ENCODE measurements around the gene UTP3.
A peak's percentile ranks its signal among the peaks of the same experiment; 100 is the strongest.
"Not testable (repeated sequence)": the region's sequence is repeated elsewhere in the genome, so short reads cannot be mapped to it uniquely, and the experiment has no call there.

UTP3 gene

DNA sequence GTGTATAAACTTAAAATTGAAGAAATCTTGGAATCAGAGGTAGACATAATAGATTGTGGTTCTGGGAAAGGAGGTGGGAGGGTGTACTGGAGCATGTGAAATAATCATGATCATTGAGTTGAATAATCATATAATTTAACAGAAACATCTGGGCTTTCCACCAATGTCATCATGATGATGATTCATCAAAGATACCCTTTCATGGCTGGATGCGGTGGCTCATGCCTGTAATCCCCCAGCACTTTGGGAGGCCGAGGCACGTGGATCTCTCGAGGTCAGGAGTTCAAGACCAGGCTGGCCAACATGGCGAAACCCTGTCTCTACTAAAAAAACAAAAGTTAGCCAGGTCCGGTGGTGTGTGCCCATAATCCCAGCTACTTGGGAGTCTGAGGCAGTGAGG, 26.8 kb downstream of the UTP3 start:
- no peak for TF ChIP-seq ZNF274 (IDR thresholded peaks at IDR 0.05; ENCODE audit: low read depth, low read length)
- peak overlapping the region; percentile 6; the same call in 1 of the 2 replicates for H3K4me3 ChIP-seq (ENCODE audit: low read length)

DNA sequence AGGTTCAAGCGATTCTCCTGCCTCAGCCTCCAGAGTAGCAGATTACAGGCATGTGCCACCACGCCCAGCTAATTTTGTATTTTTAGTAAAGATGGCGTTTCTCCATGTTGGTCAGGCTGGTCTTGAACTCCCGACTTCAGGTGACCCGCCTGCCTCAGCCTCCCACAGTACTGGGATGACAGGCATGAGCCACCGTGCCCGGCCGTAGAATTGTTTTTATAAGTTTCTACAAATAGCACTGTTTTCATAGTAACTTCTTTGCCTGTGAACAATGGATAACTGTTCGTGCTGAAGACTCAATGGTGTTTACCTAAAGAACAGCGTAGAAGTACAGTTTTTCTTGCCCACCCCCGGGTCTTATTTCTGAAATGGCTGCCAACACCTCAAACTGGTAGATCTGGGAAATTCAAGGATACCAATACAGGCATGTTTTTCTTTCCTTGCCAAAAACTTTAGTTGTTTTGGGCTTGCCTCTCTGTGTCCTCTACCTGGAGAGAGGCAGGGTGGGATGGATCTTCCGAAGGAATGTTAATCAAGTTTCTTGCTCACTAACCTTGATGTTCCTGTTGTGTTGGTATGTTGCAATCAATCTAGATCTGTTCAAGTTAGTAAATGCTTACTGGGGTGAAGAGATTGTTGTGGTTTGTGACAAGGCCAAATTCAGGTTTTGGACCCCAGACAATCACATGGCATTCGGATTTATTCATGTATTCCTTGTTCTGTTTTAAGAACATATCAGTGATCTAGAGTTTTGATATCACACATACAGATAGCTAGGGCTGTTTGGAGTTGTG, 30.7 kb downstream of the UTP3 start:
- H3K4me3 ChIP-seq (ENCODE audit: low read length), result no peak overlapping the region
- no peak for TF ChIP-seq ZNF274 (IDR thresholded peaks at IDR 0.05; ENCODE audit: low read depth, low read length)

DNA sequence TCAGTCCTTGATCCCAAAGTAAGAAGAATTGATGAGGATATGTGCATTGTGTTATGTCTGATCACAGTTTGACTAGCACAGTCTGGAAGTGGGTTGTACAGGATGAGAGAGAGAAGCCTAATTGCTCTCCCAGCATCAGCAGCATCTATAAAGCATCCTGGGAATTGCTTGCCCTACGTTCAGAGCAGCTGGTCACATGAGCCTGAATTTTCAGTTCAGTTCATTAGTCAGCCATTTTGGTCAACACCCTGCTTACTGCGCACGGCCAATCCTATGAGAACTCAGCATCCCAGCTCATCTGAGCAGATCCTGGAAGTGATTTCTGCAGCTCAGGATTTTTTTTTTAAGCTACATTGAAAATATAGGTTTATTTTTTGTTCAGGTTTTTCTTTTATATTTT, 33.4 kb downstream of the UTP3 start, which contains the start of gene RUFY3:
TSS of gene RUFY3 (plus strand) at position 218 of the 400 bp plus-strand sequence. CDS start 610 bp downstream, outside the sequence.
- no peak for TF ChIP-seq ZNF274 (IDR thresholded peaks at IDR 0.05; ENCODE audit: low read depth, low read length)
- H3K4me3 ChIP-seq (ENCODE audit: low read length), result no peak within 1 kb of the TSS; the same call in 1 of the 2 replicates

DNA sequence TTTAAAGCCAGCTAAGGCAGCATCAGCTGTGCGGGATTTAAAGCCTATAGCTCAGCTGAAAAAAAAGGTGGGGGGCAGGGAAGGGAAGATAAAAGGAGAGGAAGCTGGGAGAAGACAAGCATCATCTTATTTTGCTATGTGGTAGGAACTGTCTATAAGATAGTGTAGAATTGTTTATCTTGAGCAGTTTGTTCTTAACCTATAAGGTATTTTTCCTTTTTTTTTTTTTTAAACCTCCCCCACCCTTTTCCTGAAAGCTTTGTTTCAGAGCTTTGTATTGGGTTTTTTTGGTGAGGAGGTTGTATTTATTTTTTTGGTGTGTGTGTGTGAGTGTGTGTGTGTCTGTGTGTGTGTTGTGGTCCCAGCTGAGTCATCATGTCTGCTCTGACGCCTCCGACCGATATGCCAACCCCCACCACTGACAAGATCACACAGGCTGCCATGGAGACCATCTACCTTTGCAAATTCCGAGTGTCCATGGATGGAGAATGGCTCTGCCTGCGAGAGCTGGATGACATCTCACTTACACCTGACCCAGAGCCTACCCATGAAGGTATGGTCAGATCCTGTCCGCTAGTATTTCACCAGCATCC, 34.0 kb downstream of the UTP3 start:
- TF ChIP-seq ZNF274 (IDR thresholded peaks at IDR 0.05; ENCODE audit: low read depth, low read length), result no peak
- H3K4me3 ChIP-seq (ENCODE audit: low read length), result no peak overlapping the region; the same call in 1 of the 2 replicates

DNA sequence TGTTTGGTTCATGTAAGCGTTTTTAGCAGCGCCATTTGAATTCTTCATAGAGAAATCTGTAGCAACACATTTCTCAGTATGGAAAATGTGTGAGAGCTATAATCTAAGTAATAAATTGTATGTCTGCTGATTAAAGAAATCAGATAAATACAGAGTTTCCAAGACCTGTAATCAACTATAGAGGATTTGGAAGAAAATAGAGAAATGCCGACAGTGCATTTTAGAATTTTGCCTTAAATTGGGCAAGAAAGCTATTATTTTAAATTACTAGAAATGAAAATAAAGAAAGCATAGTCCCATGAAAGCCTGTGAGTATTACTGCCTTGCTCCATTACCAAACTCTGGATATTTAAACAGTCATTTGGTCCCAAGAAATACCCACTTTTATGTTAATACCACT, 36.1 kb downstream of the UTP3 start:
- no peak for TF ChIP-seq ZNF274 (IDR thresholded peaks at IDR 0.05; ENCODE audit: low read depth, low read length)
- no peak overlapping the region for H3K4me3 ChIP-seq (ENCODE audit: low read length)

DNA sequence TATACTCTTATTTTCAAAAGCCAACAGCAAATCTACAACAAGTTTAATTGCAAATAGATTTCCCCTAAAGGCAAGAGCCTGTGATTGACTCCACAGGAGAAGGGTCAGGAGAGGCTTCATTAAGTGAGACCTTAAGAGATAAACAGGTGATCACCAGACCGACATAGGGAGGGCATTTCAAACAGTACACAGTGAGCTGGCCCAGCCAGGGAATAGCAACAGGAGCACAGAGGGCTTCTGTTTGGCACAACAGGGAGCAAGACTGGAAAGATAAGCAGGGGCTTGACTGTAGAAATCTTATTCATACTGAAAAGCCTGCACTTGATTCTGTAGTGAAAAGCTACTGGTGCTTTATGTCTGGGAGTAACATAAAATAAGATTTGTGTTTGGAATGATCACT, 37.3 kb downstream of the UTP3 start:
- no peak for TF ChIP-seq ZNF274 (IDR thresholded peaks at IDR 0.05; ENCODE audit: low read depth, low read length)
- H3K4me3 ChIP-seq (ENCODE audit: low read length), result no peak overlapping the region

DNA sequence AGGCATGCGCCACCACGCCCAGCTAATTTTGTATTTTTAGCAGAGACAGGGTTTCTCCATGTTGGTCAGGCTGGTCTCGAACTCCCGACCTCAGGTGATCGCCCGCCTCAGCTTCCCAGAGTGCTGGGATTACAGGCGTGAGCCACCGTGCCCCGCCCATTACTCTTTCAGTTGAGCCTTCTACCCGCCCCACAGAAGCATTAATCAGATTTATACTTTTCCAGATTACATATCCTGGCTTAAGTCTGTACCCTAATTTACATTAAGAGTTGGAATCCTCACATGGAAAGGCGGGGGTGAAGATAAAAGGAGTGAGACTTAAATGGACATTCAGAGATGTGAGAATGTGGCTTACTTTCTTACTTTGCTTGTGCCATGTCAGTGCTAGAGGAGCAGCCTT, 38.2 kb downstream of the UTP3 start:
- H3K4me3 ChIP-seq (ENCODE audit: low read length), result not testable (repeated sequence)

DNA sequence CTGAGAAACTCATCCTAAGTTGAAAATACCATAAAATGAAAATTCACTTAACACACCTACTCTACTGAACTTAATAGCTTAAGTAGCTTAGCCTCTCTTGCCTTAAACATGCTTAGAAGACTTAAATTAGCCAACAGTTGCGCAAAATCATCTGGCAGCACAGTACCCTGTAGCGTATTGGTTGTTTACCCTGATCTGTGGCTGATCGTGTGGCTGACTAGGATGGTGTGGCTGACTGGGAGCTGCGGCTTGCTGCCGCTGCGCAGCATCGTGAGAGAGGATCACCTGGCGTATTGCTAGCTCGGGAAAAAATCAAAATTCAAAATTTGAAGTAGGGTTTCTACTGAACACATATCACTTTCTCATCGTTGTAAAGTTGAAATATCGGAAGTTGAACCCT, 39.8 kb downstream of the UTP3 start:
- no peak overlapping the region for H3K4me3 ChIP-seq (ENCODE audit: low read length)
- no peak for TF ChIP-seq ZNF274 (IDR thresholded peaks at IDR 0.05; ENCODE audit: low read depth, low read length)

DNA sequence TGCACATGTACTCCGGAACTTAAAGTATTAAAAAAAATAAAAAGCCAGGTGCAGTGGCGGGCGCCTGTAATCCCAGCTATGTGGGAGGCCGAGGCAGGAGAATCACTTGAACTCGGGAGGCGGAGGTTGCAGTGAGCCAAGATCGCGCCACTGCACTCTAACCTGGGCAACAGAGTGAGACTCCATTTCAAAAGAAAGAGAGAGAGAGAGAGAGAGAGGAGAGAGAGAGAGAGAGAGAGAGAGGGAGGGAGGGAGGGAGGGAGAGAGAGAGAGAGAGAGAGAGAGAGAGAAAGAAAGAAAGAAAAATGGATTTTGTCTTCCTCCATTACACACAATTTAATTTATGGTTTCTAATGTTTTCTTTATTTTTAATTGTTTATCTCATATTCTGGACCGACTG, 44.5 kb downstream of the UTP3 start:
- not testable (repeated sequence) for H3K4me3 ChIP-seq (ENCODE audit: low read length)

DNA sequence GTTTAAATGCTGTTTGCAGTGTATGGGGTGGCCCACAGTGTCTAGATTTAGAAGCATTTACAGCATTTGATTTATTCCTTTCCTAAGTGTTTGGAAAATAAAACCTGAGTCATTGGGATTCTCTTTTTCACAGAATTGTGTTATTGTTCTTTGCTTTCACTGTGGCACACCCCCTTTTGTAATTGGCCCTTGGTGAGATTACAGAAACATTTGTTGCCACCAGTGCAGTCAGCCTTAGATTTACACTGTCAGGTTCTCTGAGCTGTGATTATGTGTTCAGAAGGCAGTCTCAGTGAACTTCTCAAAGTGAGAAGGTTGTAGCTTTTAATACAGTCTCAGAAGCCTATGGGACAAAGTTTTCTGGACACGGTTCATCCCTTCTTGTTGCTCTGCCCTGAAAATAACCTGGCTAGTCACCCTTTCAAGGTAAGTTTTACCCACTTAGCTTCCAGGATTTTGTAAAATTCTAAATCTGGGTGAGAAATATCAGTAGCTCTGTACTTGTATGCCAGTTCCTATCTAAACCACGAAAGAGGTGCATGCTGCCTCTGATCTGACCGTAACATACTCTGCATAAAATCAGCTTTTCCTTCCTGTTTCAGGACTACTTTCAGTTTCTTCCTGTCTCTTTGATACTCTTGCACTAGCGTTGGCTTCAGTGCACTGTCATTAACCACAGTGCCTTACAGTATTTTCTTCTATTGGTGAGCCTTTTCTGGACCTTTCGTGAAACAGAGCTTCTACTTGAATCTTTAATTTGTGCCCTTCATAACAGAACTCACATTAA, 46.0 kb downstream of the UTP3 start:
- no peak for TF ChIP-seq ZNF274 (IDR thresholded peaks at IDR 0.05; ENCODE audit: low read depth, low read length)
- H3K4me3 ChIP-seq (ENCODE audit: low read length), result peak overlapping the region; percentile 86

DNA sequence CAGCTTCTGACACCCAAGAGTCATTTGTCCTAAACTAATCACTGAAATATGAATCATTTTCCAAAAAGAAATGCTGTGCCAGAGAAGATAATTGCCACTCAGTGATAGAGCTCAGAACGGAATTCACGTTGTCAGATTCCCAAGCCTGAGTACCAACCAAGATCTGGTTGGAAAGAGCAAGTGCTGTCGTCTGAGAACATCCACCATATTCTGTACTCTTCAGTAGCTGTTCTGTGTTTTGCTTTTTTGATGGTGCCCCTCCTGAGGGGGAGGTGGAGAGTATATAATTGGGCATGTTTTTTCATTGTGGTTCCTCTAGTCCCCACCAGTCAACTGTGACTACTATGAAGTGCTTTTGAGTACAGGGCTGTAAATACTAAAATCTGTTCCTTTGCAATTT, 46.6 kb downstream of the UTP3 start:
- H3K4me3 ChIP-seq (ENCODE audit: low read length), result peak overlapping the region; percentile 86

DNA sequence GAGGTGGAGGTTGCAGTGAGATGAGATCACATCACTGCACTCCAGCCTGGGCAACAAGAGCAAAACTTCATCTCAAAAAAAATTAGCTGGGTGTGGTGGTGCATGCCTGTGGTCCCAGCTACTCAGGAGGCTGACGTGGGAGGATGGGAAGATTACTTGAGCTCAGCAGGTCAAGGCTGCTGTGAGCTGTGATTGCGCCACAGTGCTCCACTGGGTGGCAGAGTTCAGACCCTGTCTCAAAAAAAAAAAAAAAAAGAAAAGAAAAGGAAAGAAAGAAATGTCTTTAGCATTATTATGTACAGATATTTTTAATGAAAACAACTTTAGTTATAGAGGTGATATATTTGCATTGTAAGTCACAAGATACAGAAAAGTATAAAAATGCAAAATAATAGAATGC, 47.6 kb downstream of the UTP3 start:
- not testable (repeated sequence) for H3K4me3 ChIP-seq (ENCODE audit: low read length)

More for the DNA sequence above, 46.6 kb downstream of the UTP3 start:
- TF ChIP-seq ZNF274 (IDR thresholded peaks at IDR 0.05; ENCODE audit: low read depth, low read length), result no peak

DNA sequence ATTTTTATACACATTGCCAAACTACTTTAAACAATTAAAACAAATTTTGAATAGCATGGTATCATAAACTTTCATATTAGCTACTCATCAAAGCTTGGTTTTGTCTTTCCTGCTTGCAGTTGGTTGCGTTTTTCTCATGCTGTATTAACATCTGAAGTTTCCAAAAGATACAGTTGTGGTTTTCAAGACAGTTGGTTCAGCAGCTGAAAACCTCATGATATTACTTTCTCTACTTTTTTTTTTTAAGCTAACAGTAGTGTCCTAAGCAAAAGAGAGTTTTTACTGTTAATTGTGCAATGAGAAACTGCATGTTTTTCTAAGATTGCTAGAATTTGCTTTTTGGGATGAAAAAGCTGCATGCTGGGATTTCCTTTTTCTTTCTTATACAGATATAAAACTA, 48.7 kb downstream of the UTP3 start:
- no peak overlapping the region; the same call in 1 of the 2 replicates for H3K4me3 ChIP-seq (ENCODE audit: low read length)

DNA sequence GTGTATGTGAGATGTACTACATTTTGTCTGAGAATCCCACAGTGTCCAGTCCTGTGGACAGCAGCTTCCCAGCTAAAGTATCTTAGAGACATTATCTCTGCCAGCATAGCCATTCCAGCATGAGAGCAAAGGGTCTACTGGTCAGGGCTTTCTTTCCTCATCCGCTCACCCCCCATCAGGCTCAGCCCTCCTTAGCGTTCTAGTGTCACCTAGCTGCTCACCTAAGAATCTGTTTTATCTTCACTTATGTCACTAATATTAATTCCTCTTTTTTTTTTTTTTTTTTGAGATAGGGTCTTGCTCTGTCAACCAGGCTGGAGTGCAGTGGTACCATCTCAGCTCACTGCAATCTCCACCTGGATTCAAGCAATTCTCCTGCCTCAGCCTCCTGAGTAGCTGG, 49.1 kb downstream of the UTP3 start:
- TF ChIP-seq ZNF274 (IDR thresholded peaks at IDR 0.05; ENCODE audit: low read depth, low read length), result no peak
- no peak overlapping the region; the same call in 1 of the 2 replicates for H3K4me3 ChIP-seq (ENCODE audit: low read length)

More for the DNA sequence above, 48.7 kb downstream of the UTP3 start:
- TF ChIP-seq ZNF274 (IDR thresholded peaks at IDR 0.05; ENCODE audit: low read depth, low read length), result no peak
